Mucosa of descending colon (tissue), 3 donors: ENCODE results near the gene TAOK1. TPM values are rescaled to one million over a fixed set of nuclear protein-coding genes. Genes with fewer than 3 reads are reported as not detected.

Experiments used
- ATAC-seq: fragments of 200-7000 bp; cut with Tn5 transposase; one replicate; pipeline ENCODE4 v1.9.1; 2020; ENCODE audit warnings: mild to moderate bottlenecking, moderate library complexity
- DNase-seq, 3 donors: peaks; one replicate each; pipeline ENCODE4 v3.0.0-alpha.2; 2020
- H3K36me3 ChIP-seq: fragments of 200-600 bp; one replicate; pipeline ENCODE4 v1.8.0; 2021; ENCODE audit warnings: low read depth, mild to moderate bottlenecking
- H3K4me1 ChIP-seq: fragments of 200-600 bp; one replicate; pipeline ENCODE4 v1.8.0; 2021; ENCODE audit warnings: low read depth, mild to moderate bottlenecking
- H3K4me3 ChIP-seq: fragments of 200-600 bp; one replicate; pipeline ENCODE4 v1.8.0; 2021; ENCODE audit warnings: mild to moderate bottlenecking
- H3K9me3 ChIP-seq: fragments of 200-600 bp; one replicate; pipeline ENCODE4 v1.8.0; 2021; ENCODE audit warnings: mild to moderate bottlenecking
- intact Hi-C, 2 donors: fragments of 100-400 bp; cut with DNase I in 1 of 2; cut with micrococcal nuclease in 1 of 2; formaldehyde crosslinking; loops; one replicate each; pipeline versions ENCODE4 v1.11.0 to v1.11.1; 2022; cut with DNase I, micrococcal nuclease
- total RNA-seq, 3 donors: library from RNA; stranded (reverse); fragmentation: NEBNext Ultra II Directional in 2 of 3; extraction: Animal tissue kit (Norgen Biotek cat#: 25700) in 2 of 3; gene quantifications; one replicate each; pipeline versions ENCODE4 v1.2.1 to v1.2.4, GENCODE V29; 2021 to 2023
- TF ChIP-seq, protein P1 (sequence below): fragments of 200-600 bp; IDR thresholded peaks from one replicate; pipeline ENCODE4 v1.8.0; 2022; ENCODE audit warnings: antibody characterized with exemption, mild to moderate bottlenecking
- donor health status: DM: no; HTN: no; CAD: no; lungs with moderate emphysema.
- donor health status: DM: no; HTN: no; CAD: no.
- donor health status: DM: no; HTN: yes; CAD: no.

The TAOK1 gene
- total RNA-seq, 3 donors from 2014 or later: 50.0 to 76.3 (median 52.1) TPM

DNA sequence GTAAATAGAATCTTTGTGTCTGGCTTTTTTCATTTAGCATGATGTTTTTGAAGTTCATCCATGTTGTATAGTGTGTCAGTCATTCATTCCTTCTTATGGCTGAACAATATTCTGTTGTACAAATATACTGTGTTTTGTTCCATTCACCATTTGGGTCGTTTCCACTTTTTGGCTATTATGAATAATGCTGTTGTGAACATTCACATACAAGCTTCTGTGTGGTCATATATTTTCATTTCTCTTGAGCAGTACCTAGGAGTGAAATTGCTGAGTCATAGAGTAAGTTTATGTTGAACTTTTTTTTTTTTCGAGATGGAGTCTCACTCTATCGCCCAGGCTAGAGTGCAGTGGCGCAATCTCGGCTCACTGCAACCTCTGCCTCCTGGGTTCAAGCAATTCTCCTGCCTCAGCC is 32.3 kb upstream of the TAOK1 start:
- Histone ChIP-seq H3K4me3 (no peak overlapping the region), H3K4me1 (peaks cover 8% of the 10 kb centered on the region), H3K9me3 (no peaks in the 10 kb centered on the region), H3K36me3 (no peaks in the 10 kb centered on the region)
- DNase-seq (no peak), ATAC-seq (no peak)
- intact Hi-C loops: no loop called here
- TF ChIP-seq, protein P1, sequence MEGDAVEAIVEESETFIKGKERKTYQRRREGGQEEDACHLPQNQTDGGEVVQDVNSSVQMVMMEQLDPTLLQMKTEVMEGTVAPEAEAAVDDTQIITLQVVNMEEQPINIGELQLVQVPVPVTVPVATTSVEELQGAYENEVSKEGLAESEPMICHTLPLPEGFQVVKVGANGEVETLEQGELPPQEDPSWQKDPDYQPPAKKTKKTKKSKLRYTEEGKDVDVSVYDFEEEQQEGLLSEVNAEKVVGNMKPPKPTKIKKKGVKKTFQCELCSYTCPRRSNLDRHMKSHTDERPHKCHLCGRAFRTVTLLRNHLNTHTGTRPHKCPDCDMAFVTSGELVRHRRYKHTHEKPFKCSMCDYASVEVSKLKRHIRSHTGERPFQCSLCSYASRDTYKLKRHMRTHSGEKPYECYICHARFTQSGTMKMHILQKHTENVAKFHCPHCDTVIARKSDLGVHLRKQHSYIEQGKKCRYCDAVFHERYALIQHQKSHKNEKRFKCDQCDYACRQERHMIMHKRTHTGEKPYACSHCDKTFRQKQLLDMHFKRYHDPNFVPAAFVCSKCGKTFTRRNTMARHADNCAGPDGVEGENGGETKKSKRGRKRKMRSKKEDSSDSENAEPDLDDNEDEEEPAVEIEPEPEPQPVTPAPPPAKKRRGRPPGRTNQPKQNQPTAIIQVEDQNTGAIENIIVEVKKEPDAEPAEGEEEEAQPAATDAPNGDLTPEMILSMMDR: no peak

DNA sequence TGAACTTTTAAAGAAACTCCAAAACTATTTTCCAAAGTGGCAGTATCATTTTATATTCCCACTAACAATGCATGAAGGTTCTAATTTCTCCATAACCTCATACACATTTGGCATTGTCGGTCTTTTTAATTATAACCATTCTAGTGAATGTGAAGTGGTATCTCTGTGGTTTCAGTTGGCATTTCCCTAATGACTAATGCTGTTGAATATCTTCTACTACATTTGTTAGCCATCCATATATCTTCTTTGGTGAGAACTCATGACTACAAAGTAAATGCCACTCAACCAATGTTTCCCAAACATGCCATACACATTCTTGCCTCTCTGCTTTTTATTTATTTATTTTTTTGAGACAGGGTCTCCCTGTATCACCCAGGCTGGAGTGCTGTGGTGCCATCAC is 31.7 kb upstream of the TAOK1 start:
- Histone ChIP-seq H3K4me1 (peaks cover 8% of the 10 kb centered on the region), H3K4me3 (no peak overlapping the region), H3K9me3 (no peaks in the 10 kb centered on the region), H3K36me3 (no peaks in the 10 kb centered on the region)
- TF ChIP-seq, protein P1: no peak
- ATAC-seq: no peak
- no peak for DNase-seq
- intact Hi-C loops: no loop called here

DNA sequence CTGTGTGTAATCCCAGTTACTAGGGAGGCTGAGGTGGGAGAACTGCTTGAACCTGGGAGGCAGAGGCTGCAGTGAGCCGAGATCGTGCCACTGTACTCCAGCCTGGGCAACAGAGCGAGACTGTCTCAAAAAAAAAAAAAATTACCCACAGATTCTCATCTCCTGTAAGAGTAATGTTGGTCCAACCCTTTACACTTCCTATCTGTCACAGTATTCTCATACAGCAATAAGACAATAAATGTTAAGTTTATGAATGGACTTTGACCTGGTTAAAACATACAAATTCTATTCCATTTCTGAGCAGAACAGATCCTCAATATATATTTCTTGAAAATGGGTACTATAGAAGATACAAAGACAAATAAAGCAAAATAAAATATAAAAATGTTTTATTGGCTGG is 30.4 kb upstream of the TAOK1 start:
- H3K4me1 ChIP-seq: peaks cover 8% of the 10 kb centered on the region
- no peaks in the 10 kb centered on the region for H3K36me3 ChIP-seq
- intact Hi-C loops: loop anchor here in 1 of 2 donors (10.0 kb wide), 1 partner anchor 185 kb away; no protein-coding TSS in a partner anchor
- TF ChIP-seq, protein P1: no peak
- H3K9me3 ChIP-seq: no peaks in the 10 kb centered on the region
- DNase-seq: peak in 1 of 3 donors; percentile 28
- peak; percentile 90 for ATAC-seq
- no peak overlapping the region for H3K4me3 ChIP-seq

DNA sequence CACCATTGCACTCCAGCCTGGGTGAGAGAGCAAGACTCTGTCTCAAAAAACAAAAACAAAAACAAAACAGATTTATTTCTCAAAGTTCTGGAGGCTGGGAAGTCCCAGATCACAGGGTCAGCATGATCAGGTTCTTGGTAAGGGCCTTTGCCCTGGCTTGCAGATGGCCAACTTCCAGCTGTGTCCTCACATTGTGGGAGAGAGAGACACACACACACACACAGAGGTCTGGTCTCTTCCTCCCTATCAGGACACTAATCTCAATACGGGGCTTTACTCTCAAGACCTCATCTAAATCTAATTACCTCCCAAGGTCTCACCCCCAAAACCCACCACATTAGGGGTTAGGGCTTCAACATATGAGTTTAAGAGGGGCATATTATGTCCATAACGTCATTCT is 26.4 kb upstream of the TAOK1 start:
- intact Hi-C loops: loop anchor here in 1 of 2 donors (10.0 kb wide), 1 partner anchor 181 kb away; no protein-coding TSS in a partner anchor

DNA sequence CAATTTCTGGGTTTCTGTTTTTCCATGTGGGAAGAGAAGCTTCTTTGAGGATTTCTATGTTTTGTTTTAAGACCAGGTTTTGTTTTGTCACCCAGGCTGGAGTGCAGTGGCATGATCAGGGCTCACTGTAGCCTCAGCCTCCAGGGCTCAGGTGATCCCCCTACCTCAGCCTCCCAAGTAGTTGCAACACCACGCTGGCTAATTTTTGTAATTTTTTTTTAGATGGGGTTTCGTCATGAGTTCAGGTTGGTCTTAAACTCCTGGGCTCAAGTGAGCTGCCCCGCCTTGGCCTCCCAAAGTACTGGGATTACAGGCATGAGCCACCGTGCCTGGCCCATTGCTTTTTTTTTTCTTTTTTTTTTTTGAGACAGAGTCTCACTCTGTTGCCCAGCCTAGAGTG is 25.5 kb upstream of the TAOK1 start:
- intact Hi-C loops: loop anchor here in 1 of 2 donors (10.0 kb wide), 1 partner anchor 180 kb away; no protein-coding TSS in a partner anchor
- no peaks in the 10 kb centered on the region for H3K36me3 ChIP-seq
- TF ChIP-seq, protein P1: no peak
- H3K9me3 ChIP-seq: no peaks in the 10 kb centered on the region
- H3K4me1 ChIP-seq: peaks cover 5% of the 10 kb centered on the region
- H3K4me3 ChIP-seq: no peak overlapping the region
- no peak for ATAC-seq
- no peak for DNase-seq

More for the DNA sequence above, 26.4 kb upstream of the TAOK1 start:
- Histone ChIP-seq H3K4me3 (no peak overlapping the region), H3K4me1 (peaks cover 8% of the 10 kb centered on the region), H3K36me3 (no peaks in the 10 kb centered on the region), H3K9me3 (no peaks in the 10 kb centered on the region)
- ATAC-seq (no peak), DNase-seq (no peak)
- TF ChIP-seq, protein P1: no peak

DNA sequence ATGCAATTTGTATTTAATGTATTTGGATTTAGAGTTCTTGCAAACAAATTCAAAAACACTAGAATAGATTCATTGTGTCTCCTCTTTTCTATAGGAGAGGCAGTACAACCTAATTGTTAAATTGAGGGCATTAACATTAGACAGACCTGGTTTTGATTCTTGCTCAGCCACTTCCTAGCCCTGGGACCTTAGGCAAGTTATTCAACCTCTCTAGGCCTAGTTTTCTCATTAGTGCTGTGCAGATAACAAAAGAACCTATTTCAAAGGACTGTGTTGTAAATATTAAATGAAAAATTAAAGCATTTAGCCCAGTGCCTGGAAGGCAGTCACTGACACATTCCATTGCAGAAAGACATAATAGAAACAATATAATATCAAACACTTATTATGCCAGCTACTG is 22.0 kb upstream of the TAOK1 start:
- Histone ChIP-seq H3K4me1 (no peaks in the 10 kb centered on the region), H3K36me3 (no peaks in the 10 kb centered on the region), H3K9me3 (no peaks in the 10 kb centered on the region), H3K4me3 (no peak overlapping the region)
- TF ChIP-seq, protein P1: no peak
- DNase-seq (no peak), ATAC-seq (no peak)
- intact Hi-C loops: loop anchor here in 1 of 2 donors (10.0 kb wide), 1 partner anchor 177 kb away; no protein-coding TSS in a partner anchor
